ENCODE measurements around the gene PAPPA2. TPM values are rescaled to one million over a fixed set of nuclear protein-coding genes. Genes with fewer than 3 reads are reported as not detected.

The PAPPA2 gene
- total and polyA plus RNA-seq, 2 donors (not counting 1 experiment from before 2014, with no cell fraction given) = not detected

DNA sequence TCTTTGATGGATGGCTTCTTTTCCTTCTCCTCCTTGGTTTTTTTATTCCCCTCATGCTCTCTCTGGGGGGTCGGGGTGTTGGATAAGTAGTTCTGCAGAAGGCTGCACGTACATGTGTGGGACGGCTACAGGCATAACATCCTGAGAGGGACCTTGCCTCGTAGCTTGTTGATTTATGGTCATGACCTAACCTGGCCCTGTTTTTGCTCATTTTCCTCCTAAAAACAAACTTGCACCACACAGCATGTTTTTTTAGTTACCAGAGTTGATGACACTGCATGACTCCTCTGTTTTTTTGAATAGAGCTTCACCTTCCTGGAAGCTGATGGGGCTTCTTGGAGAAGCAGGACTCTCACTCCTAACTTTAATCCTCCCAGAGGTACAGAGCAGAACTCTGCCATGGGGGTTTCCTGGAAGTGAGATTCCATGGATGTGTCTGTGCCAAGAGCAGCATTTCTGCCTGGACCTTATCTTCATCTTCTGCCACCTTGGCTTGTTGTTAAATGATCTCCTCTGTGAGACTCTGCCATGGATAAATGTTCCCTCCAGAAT is 114.7 kb downstream of the PAPPA2 start:
- Histone ChIP-seq H3K9me3 (ENCODE audit: control extremely low read depth in 1 of 3, control insufficient read depth in 2 of 3, insufficient read depth in 1 of 3, low read length in 2 of 3) (no peaks in the 10 kb centered on the region), H3K4me1 (ENCODE audit: control insufficient read depth in 2 of 2, insufficient read depth in 2 of 2, low read length in 2 of 2) (no peaks in the 10 kb centered on the region), H2AFZ (ENCODE audit: insufficient read depth, low read depth, low read length, poor library complexity, severe bottlenecking) (no peak overlapping the region), H3K4me3 (ENCODE audit: control extremely low read depth in 1 of 5, extremely low read depth in 1 of 5, insufficient read depth in 1 of 5, low read depth in 2 of 5, low read length in 4 of 5) (no peak overlapping the region), H3K27ac (ENCODE audit: low read length in 2 of 2) (no peak overlapping the region), H3K36me3 (replicated peaks in 1 of 2; ENCODE audit: control extremely low read depth in 1 of 2, control insufficient read depth in 1 of 2, extremely low read depth in 1 of 2, insufficient read depth in 2 of 2, low read length in 1 of 2) (no peaks in the 10 kb centered on the region), H3K27me3 (replicated peaks in 1 of 4; ENCODE audit: control extremely low read depth in 1 of 4, control insufficient read depth in 3 of 4, insufficient read depth in 4 of 4, low read length in 3 of 4) (no peaks in the 10 kb centered on the region), H4K20me1 (ENCODE audit: control insufficient read depth, insufficient read depth, low read length, poor library complexity, severe bottlenecking) (no peaks in the 10 kb centered on the region), H3K79me2 (ENCODE audit: control insufficient read depth, insufficient read depth, low read length) (no peaks in the 10 kb centered on the region), H3K4me2 (replicated peaks; ENCODE audit: low read depth, low read length, poor library complexity, severe bottlenecking) (no peak overlapping the region), H3K9ac (ENCODE audit: low read length) (no peak overlapping the region)
- Mint-ChIP-seq H3K27me3 (peaks cover 6% of the 10 kb centered on the region), H3K4me3 (no peak overlapping the region), H3K4me1 (no peaks in the 10 kb centered on the region), H3K27ac (no peak overlapping the region), H3K9me3 (ENCODE audit: insufficient read depth) (no peaks in the 10 kb centered on the region)
- TF ChIP-seq EZH2 (IDR thresholded peaks at IDR 0.05; ENCODE audit: borderline replicate concordance, insufficient read depth, low read depth, low read length, poor library complexity, severe bottlenecking) = no peak
- intact Hi-C loops (cut with micrococcal nuclease) = no loop called here
- ATAC-seq (ENCODE audit: low read depth) = no peak
- ChIA-PET POLR2A (no interaction called here), CTCF (no interaction called here)
- no peak for DNase-seq
- 54% methylated on average over 3 of the region's 4 CpGs for WGBS (ENCODE audit: insufficient coverage)

DNA sequence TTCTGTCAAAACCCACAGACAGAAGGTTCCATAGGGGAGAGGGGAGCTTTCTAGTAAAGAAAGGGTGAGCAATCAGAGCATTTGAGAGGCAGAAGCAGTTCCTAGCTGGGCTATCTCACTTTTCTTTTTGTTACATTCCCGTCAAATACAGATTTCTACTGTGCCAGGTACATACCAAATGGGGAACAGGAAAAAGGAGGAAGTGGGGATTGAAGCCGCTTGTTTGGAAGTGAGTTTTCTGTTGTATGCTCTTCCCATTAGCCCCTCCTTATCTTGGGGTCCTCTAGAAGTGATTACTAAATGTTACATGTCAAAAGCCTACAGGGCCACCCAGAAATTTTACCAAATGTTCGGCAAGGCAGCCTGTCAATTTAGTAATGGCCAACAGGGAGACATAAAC is 116.1 kb downstream of the PAPPA2 start:
- no peaks in the 10 kb centered on the region for H3K9me3 ChIP-seq (ENCODE audit: control extremely low read depth in 1 of 3, control insufficient read depth in 2 of 3, insufficient read depth in 1 of 3, low read length in 2 of 3)
- POLR2A ChIA-PET = no interaction called here
- no peak overlapping the region for H3K27ac ChIP-seq (ENCODE audit: low read length in 2 of 2)
- Mint-ChIP-seq H3K27me3 (peaks cover 3% of the 10 kb centered on the region), H3K4me1 (no peaks in the 10 kb centered on the region), H3K4me3 (no peak overlapping the region), H3K27ac (no peak overlapping the region), H3K9me3 (ENCODE audit: insufficient read depth) (no peaks in the 10 kb centered on the region)
- DNase-seq (no peak), ATAC-seq (ENCODE audit: low read depth) (no peak)
- H3K4me3 ChIP-seq (ENCODE audit: control extremely low read depth in 1 of 5, extremely low read depth in 1 of 5, insufficient read depth in 1 of 5, low read depth in 2 of 5, low read length in 4 of 5) = no peak overlapping the region
- no peaks in the 10 kb centered on the region for H4K20me1 ChIP-seq (ENCODE audit: control insufficient read depth, insufficient read depth, low read length, poor library complexity, severe bottlenecking)
- WGBS (ENCODE audit: insufficient coverage) = no CpG with 5 or more reads among the region's 3 CpGs
- H3K4me1 ChIP-seq (ENCODE audit: control insufficient read depth in 2 of 2, insufficient read depth in 2 of 2, low read length in 2 of 2) = no peaks in the 10 kb centered on the region
- no peaks in the 10 kb centered on the region for H3K79me2 ChIP-seq (ENCODE audit: control insufficient read depth, insufficient read depth, low read length)
- CTCF ChIA-PET = no interaction called here
- no peak overlapping the region for H2AFZ ChIP-seq (ENCODE audit: insufficient read depth, low read depth, low read length, poor library complexity, severe bottlenecking)
- H3K9ac ChIP-seq (ENCODE audit: low read length) = no peak overlapping the region
- TF ChIP-seq EZH2 (IDR thresholded peaks at IDR 0.05; ENCODE audit: borderline replicate concordance, insufficient read depth, low read depth, low read length, poor library complexity, severe bottlenecking) = no peak
- TF ChIP-seq CTCF (IDR thresholded peaks at IDR 0.05) = no peak
- no peak overlapping the region for H3K4me2 ChIP-seq (replicated peaks; ENCODE audit: low read depth, low read length, poor library complexity, severe bottlenecking)
- H3K36me3 ChIP-seq (replicated peaks in 1 of 2; ENCODE audit: control extremely low read depth in 1 of 2, control insufficient read depth in 1 of 2, extremely low read depth in 1 of 2, insufficient read depth in 2 of 2, low read length in 1 of 2) = no peaks in the 10 kb centered on the region
- intact Hi-C loops (cut with micrococcal nuclease) = no loop called here
- H3K27me3 ChIP-seq (replicated peaks in 1 of 4; ENCODE audit: control extremely low read depth in 1 of 4, control insufficient read depth in 3 of 4, insufficient read depth in 4 of 4, low read length in 3 of 4) = no peaks in the 10 kb centered on the region

Measured in B cell (primary cell).